NB4 (cell line): Measurements from ENCODE around the gene HIGD1A.

Experiments used
- DNase-seq: peaks from one replicate; pipeline ENCODE4 v3.0.0; 2010; ENCODE audit warnings: low read depth
- H3K4me3 ChIP-seq: one replicate; pipeline ENCODE4 v1.5.1; 2011; ENCODE audit warnings: mild to moderate bottlenecking, low read depth, low read length, moderate library complexity
- MYC ChIP-seq: IDR thresholded peaks from 2 replicates; pipeline ENCODE4 v1.6.1; 2011; ENCODE audit warnings: low read depth, low read length
- POLR2A ChIP-seq: IDR thresholded peaks from 2 replicates; pipeline ENCODE4 v1.6.1; 2011; ENCODE audit warnings: mild to moderate bottlenecking; ENCODE audit not compliant: insufficient read length; ENCODE audit errors: extremely low read depth
- TF ChIP-seq, protein P1 (sequence below): IDR thresholded peaks from one replicate; pipeline ENCODE4 v1.5.1; 2012; ENCODE audit warnings: low read depth, low read length
- TF ChIP-seq, protein P2 (sequence below): IDR thresholded peaks from 2 replicates; pipeline ENCODE4 v1.6.1; 2011; ENCODE audit warnings: low read depth, low read length

The HIGD1A gene

DNA sequence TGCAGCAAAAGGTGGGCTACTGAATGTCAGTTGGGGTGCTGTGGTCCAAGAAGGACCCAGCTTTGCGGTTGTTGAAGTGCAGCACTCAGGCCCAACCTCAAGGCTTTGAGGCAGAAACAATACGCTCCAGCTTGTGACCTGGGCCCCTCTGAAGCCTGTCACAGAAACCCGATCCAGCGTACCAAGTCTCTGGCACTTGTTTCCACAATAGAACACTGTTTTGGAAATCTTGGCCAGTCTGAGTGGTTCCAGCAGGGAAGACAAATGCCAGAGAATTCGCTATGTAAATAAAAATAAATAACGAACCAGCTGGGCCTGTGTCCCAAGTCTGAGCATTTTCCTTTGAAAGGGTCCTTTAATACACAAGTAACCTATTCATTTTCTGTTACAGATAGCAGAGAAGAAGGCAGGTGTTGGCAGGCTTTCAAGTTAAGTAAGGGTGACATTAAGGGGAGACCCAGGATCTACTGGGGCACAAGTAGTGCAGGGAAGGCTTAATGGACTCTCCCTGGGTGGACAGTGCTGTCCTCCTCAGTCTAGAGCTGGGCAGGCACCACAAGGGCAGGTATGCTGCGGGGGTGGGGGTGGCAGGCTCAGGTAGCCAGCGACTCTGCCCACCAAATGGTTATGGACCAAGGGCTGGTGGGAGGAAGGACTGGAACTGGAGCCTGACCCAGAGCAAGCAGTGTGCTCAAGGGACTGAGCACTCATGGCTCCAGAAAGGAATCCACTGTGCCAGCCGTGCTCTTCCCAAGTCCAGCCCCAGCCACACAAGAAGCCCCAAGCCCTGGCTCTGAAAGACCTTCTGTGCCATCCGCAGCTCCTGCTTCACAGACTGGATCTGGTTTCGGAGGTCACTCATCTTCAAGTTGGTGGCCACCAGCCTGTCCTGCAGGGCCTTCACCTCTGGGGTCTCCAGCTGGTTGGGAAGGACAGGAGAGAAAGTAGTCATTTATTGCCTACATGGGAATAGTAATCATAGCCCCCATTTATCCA lies 57.5 kb downstream of the HIGD1A start:
- DNase-seq, result no peak
- no peak overlapping the region for H3K4me3 ChIP-seq
- TF ChIP-seq, protein P1, sequence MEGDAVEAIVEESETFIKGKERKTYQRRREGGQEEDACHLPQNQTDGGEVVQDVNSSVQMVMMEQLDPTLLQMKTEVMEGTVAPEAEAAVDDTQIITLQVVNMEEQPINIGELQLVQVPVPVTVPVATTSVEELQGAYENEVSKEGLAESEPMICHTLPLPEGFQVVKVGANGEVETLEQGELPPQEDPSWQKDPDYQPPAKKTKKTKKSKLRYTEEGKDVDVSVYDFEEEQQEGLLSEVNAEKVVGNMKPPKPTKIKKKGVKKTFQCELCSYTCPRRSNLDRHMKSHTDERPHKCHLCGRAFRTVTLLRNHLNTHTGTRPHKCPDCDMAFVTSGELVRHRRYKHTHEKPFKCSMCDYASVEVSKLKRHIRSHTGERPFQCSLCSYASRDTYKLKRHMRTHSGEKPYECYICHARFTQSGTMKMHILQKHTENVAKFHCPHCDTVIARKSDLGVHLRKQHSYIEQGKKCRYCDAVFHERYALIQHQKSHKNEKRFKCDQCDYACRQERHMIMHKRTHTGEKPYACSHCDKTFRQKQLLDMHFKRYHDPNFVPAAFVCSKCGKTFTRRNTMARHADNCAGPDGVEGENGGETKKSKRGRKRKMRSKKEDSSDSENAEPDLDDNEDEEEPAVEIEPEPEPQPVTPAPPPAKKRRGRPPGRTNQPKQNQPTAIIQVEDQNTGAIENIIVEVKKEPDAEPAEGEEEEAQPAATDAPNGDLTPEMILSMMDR, result no peak
- TF ChIP-seq, protein P2, sequence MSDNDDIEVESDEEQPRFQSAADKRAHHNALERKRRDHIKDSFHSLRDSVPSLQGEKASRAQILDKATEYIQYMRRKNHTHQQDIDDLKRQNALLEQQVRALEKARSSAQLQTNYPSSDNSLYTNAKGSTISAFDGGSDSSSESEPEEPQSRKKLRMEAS, result no peak
- no peak for TF ChIP-seq POLR2A
- TF ChIP-seq MYC, result no peak

DNA sequence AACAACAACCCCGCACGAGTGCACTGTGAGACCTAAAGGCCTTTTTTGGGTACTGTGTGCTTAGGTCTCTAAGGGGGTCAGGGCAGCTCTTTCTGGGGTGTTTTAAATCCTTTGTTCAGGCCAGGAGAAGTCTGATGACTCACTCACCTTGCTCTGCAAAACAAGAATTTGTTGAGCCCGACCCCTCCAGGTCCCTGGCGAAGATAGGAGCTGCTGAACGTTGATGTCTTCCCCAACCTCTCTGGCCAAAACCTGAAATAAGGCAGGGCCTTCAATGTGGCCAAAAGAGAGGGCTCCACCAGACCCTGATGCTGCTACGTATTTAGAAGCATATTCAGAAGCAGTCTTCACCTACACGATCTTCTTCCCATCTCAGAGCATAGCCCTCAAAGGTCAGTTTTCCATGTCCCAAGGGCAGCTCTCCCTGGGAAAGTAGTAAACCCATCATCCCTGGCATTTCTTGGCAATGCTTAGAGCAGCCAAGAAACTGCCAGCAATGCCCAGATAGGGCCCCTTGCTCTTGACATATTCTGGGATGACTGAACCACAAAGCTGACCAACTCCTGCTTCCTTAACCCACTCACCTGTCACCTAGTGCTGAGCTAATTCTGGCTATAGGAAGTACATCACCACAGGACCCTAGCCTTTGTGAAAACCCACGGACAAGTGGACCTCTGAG lies 58.4 kb downstream of the HIGD1A start:
- no peak overlapping the region for H3K4me3 ChIP-seq
- no peak for DNase-seq
- TF ChIP-seq MYC, result no peak
- no peak for TF ChIP-seq POLR2A
- TF ChIP-seq, protein P1, result no peak
- TF ChIP-seq, protein P2, result no peak

DNA sequence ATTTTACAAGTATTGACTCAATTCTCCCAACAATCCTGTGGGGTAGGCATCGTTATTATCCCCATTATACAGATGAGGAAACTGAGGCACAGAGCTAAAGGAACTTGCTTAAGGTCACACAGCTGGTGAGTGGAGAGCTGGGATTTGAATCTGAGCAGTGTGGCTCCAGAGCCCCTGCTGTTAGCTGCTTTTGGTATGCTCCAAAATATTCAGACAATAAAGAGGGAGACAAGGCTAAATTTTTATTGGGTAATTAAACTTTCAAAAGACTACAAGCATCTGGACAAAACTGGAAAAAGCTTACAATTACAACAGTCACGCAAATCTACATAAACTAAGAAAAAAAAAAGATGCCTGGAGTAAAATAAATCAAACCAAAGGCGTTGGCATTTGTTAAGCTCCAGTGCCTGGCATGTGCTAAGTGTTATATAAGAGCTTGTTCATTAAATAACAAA lies 59.0 kb downstream of the HIGD1A start:
- no peak overlapping the region for H3K4me3 ChIP-seq
- DNase-seq, result no peak
- TF ChIP-seq POLR2A (no peak), MYC (no peak)
- TF ChIP-seq, protein P1, result no peak
- TF ChIP-seq, protein P2, result no peak

DNA sequence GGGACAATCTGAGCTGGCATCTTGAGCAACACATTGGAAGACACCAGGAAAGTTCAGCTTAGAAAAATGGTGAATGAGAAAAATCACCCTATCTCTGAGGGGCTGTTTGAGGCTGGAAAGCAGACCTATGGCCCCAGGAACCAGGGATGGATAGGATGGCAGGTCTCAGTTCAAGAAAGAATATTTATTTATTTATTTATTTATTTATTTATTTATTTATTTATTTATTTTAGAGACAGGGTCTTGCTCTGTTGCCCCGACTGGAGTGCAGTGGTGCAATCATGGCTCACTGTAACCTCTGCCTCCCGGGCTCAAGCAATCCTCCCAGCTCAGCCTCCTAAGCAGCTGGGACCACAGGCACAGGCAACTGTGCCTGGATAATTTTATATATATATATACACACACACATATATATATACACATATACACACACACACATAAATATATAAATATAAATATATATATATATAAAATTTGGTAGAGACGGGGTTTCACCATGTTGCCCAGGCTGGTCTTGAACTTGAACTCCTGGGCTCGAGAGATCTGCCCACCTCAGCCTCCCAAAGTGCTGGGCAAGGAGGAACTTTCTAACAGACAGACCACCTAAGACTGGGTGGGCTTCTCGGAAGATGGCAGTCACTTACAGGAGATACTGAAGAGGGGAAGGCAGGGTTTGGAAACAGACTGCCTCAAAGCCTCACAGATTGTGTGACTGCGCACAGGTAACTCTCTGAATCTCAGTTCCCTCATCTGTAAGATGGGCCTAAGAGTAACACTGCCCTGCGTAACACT lies 60.9 kb downstream of the HIGD1A start:
- no peak for DNase-seq
- no peak overlapping the region for H3K4me3 ChIP-seq
- TF ChIP-seq, protein P2, result no peak
- TF ChIP-seq MYC (no peak), POLR2A (no peak)
- TF ChIP-seq, protein P1, result no peak

DNA sequence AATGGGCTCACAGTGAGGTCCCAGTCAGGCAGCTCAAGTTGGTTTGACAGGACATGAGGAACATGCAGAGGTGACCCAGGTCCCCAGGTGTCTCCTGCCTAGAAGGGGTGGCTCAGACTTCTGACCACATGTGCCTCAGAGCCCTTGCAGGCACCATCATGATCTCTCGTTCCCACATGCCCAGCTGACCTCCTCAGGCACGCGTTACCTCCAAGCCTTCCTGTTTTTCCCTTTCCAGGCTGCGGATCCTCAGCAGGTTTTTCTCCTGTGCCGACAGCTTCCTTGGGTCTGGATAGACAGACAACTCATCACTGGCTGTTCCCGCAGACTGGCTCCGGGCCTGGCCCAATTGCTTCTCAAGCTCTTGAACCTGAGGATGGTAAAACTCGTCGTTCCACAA lies 61.6 kb downstream of the HIGD1A start:
- no peak for DNase-seq
- no peak for TF ChIP-seq MYC
- TF ChIP-seq, protein P2, result no peak
- no peak overlapping the region for H3K4me3 ChIP-seq
